ENCODE data around the gene NID2.

Gene NID2

DNA sequence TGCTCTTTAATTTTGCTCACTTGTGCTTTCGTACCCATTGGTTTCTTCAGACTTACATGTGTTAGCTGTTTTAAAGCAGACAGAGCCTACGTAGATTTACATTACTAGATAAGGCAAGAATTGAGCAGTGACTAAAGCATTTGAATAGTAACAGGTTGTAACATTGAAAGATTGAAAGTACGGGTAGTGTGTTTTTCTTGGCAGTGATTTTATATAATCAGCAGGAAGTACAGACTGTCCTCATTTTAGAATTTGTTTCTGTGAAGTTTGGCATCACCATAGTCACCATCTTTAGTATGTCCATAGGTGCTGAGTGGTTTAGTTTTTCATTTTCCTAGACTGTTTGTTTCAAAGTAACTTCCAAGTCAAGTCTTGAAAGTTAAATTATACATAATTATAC is 65.5 kb downstream of the NID2 start:
- no peak for DNase-seq (ENCODE audit: low read depth)

GRCh38 chr14:52002542-52002941 is 66.3 kb downstream of the NID2 start:
- no peak for DNase-seq (ENCODE audit: low read depth)

DNA sequence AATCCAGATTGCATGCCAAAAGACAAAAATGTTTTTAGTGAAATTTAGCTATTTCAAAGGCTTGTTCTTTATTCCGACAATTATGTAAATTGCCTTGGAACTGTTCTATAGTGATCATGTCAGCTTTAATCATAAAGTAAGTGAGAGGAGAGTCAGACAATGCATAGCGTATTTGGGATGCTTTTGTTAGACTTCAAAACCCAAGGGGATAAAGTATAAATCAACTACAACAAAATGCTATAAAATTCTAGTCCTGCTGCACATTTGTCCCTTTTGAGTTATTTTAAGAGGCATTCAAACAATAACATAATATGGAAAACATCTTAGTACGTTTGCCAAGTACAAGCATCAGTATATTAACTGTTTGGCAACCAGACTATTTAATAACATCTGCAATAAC is 68.2 kb downstream of the NID2 start:
- no peak for DNase-seq (ENCODE audit: low read depth)

GRCh38 chr14:52000019-52000582 is 68.8 kb downstream of the NID2 start:
- no peak for DNase-seq (ENCODE audit: low read depth)

GRCh38 chr14:51999084-51999483 is 69.8 kb downstream of the NID2 start:
- no peak for DNase-seq (ENCODE audit: low read depth)

- no peak for DNase-seq (ENCODE audit: low read depth)
These were observed 70.5 kb downstream of the NID2 start for GRCh38 chr14:51998348-51998747.

DNA sequence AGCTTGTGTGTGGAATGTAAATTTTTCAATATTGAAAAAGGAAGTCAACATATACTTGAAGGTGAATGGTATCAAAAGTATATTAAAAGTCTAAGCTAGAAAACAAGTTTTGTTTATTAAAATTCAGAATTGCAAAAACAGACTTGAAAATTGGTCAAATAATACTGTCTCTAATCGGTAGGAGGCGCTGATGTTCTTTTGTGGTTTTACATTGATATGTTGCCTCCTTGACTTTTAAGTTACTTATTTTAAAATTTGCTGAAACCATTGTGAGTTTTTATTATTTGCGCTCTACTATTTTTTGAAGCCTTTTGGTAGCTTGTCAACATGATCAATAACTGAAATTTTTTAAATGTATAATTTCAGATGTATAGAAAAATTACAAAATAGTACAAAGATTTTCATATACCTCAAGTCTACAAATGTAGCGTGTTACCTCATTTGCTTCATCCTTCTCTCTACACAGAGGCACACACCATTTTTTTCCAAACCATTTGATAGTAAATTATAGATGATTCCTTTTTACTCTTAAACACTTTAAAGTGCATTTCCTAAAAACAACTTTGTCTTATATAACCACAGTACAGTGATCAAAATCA is 72.6 kb downstream of the NID2 start:
- no peak for DNase-seq (ENCODE audit: low read depth)

DNA sequence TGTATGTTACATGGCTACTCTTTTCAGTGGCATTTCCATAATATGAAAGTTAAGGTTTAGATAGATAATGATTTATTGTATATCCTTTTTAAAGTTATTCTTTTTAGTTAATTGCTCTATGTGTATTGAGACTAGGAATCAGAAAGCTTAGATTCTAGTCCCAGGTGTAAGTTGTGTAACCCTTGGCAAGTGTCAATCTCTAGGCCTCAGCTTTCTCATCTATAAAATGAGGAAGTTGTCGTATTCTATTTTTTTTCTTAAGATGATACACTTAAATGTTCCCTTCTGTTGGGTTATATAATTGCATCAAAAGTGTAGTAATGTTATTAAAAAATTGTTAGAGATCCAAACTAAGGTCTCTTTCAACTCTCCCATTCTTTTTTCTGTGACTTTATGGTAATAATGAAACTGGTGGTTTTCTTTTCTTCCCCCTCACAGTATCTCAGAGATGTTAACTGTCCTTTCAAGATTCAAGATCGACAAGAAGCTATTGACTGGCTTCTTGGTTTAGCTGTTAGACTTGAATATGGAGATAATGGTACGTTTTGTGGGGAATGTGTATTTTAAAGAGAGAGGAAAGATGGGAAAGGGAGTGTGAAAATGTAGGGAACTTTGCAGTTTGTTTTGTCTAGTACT is 75.5 kb downstream of the NID2 start:
- no peak for DNase-seq (ENCODE audit: low read depth)

DNA sequence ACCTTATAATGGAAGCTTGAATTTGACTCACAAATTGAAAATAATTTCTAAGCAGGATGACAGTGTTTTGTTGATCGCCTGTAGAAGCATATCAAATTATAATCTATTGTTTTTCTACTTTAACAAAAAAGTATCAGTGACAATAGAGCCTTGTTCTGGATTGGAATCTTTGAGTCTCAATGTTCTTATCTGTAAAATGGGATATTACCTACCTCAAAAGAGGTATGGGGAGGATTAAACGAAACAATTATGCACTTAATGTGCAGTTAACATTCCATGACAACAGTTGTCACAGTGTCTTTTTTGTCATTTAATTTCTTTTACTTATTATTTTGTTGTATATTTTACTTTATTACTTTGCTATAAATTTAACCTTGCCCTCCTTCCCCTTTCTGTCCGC is 78.4 kb downstream of the NID2 start:
- no peak for DNase-seq (ENCODE audit: low read depth)

- DNase-seq (ENCODE audit: low read depth) = peak; percentile 64
These were observed 79.3 kb downstream of the NID2 start, which contains the start of gene RTRAF for GRCh38 chr14:51989293-51990234. Gene RTRAF, plus strand, starts transcription at chr14:51989546. Its CDS starts 94 bp downstream, at chr14:51989640.

DNA sequence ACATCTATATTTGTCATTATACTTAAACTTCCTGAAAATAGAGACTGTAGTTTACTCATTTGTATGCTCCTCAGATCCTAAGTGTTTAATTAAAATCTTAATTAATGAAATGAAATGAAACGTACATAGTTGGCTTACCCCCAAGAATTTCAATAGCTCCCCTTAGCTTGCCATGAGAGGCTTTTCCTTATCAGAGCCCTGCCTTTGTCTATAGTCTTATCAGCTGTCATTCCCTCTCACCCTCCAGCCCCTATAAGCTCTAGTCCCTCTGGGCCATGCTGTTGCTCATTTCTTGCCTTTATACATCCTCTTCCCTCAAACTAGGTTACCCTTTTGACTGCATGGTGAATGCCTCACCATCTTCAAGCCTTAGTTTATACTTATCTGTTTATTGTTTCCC is 80.6 kb downstream of the NID2 start:
- no peak for DNase-seq (ENCODE audit: low read depth)

DNA sequence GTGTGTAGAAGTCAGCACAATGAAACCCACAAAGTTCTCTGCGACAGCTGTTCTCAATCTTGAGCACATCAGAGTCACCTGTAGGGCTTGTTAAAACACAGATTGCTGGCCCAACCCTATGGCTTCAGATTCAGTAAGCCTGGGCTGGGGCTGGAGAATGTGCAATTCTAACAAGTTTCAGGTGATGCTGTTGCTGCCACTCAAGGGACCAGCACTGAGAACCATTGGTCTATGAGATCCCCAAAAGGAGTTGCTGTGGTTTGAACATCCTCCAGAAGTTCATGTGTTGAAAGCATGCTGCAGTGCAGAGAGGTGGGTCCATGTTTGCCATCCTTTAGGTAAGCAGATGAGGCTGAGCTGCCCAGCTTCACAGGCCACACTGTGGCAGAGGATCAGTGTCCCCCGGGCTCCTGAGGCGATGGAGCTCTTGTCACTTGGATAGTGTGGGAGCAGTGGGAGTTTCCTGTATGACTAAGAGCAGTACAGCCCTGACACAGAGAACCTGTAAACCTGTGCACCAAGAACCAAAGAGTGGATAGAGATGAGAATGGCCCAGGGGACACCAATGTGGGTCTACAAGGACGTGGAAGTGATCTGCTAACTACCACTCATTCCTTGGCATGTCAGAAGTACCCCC is 87.5 kb downstream of the NID2 start:
- no peak for DNase-seq (ENCODE audit: low read depth)

DNA sequence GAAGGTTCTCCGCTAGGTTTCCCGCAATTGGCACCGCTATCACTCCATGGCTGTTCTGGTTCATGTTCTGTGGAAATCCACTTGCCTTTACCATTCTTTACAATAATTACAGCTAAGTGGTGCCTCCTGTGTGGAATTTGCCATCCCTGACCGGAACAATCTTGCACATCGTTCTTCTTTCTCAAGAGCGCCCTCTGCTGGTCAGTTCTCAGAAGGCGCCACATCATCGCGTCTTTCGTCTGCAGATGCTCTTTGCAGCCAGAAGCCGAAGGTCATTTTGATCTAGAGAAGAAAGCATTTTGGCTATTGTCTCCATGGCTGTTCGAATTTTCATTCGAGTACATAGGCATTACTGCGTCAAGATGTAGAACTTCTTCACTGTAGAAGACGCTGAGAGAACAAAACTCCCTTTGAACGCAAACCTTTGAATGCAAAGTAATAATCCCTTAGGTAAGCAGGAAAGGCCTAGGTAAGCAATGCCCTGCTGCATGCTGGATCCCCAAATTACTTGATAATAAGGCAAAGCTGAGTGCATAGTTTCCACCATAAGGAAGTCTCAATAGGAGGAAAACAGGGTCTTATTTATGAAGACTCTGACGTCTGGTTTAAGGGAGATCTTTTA is 89.7 kb downstream of the NID2 start:
- DNase-seq (ENCODE audit: low read depth) = no peak

GRCh38 chr14:51978681-51979085 is 90.2 kb downstream of the NID2 start:
- DNase-seq (ENCODE audit: low read depth) = no peak

- DNase-seq (ENCODE audit: low read depth) = no peak
These were observed 91.8 kb downstream of the NID2 start for GRCh38 chr14:51977075-51977474.

DNA sequence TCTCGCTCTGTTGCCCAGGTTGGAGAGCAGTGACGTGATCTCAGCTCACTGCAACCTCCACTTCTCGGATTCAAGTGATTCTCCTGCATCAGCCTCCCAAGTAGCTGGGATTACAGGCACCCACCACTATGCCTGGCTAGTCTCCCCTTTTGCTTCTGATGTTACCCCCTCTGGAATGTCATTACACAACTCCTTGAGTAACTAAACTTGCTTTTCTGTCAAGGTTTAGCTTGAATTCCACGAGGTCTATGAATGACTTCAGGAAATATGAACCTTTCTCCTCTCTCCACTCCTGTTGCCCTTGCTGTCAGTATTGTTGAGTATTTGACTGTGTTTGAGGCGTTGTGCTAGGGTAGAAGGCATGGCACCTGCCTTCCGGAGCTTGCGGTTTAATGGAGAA is 96.3 kb downstream of the NID2 start:
- DNase-seq (ENCODE audit: low read depth) = no peak

DNA sequence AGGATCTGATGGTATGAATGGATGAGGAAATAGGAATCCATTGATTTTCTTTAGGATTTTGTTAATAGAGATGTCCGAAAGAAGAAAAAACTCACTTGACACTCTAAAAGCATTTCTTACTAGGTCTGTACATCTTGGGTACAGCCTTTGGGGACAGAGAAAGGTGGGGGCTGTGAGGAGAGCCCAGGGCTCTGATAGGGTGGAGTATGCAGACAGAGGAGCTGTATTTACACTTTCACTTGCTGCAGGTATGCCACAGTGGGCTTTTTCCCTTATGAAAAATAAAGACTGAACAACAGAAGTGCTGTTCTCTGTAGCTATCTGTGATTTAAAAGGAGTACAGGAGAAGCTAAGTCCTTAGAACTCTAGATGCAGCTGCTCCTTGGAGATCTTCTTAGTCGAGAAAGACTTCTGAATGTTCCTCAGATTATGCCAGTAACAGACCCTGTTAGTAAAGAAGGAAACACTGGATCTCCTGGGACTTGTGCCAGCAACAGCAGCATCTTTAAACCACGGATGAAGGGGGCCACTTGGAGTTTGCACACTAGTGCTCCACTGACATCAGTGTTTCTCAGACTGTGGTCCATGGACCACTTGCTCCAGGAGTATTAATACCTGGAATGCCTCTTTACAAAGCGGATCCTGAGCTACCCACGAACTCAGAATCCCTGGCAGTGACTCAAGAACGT is 98.9 kb downstream of the NID2 start:
- DNase-seq (ENCODE audit: low read depth) = no peak

- no peak for DNase-seq (ENCODE audit: low read depth)
These were observed 101.3 kb downstream of the NID2 start for GRCh38 chr14:51967521-51967920.

DNA sequence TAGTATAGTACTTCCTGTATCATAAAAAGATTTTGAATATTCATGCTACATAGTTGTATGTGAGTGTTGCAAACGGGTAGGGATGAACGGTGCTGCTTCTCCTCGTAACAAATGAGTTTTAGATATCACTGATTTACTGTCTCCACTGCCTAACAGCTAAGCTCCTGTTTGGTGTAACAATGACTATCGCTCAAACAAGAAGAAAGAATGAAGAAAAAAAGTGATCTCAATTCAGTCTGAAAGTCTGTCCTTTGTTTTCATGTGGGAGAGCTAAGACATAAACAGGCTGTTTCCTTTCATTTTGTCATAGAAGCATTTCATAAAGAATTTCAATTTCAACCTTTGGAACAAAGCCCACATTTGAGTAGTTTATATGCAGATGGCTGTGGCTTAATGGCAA is 105.6 kb downstream of the NID2 start:
- no peak for DNase-seq (ENCODE audit: low read depth)

DNA sequence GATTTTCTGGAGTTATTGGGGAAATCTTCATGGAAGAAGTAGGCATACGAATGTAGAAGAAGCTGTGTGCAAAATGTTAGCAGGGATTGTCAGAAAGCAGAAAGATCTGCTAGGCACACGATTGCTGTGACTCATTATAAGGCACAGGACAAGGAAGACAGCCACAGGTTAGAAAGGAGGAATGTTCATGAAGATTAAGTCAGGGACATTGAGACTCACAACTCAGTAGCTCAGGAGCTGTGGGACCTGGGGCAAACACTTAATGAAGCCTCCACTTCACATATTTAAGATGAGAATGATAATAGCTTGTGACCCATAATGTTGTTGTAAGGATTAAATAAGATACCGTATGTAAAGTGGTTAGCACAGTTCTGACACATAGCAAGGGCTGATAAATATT is 106.1 kb downstream of the NID2 start:
- DNase-seq (ENCODE audit: low read depth) = no peak

GRCh38 chr14:51960866-51961265 is 108.0 kb downstream of the NID2 start:
- DNase-seq (ENCODE audit: low read depth) = no peak
